Loucy (cell line): ENCODE data around the gene HASPIN.

Experiments used
- H2AFZ ChIP-seq: fragments of 200-600 bp; sonication (generic); 2 replicates; pipeline ENCODE4 v1.6.0; 2016; ENCODE audit warnings: antibody characterized with exemption, mild to moderate bottlenecking, low read length, moderate library complexity
- H3F3A ChIP-seq: fragments of 200-600 bp; 2 replicates; pipeline ENCODE4 v1.6.0; 2016; ENCODE audit warnings: antibody characterized with exemption, low read depth, mild to moderate bottlenecking
- H3K27me3 ChIP-seq: fragments of 200-600 bp; sonication (generic); 2 replicates; pipeline ENCODE4 v1.6.1; 2014; ENCODE audit warnings: low read length, mild to moderate bottlenecking; ENCODE audit not compliant: insufficient read depth, poor library complexity, severe bottlenecking
- H3K36me3 ChIP-seq: fragments of 200-600 bp; sonication (generic); 2 replicates; pipeline ENCODE4 v1.6.1; 2016; ENCODE audit warnings: low read length; ENCODE audit not compliant: insufficient read depth
- H3K4me1 ChIP-seq: fragments of 200-600 bp; sonication (generic); 2 replicates; pipeline ENCODE4 v1.5.1; 2014; ENCODE audit warnings: low read length, mild to moderate bottlenecking; ENCODE audit not compliant: insufficient read depth, poor library complexity, severe bottlenecking
- H3K4me2 ChIP-seq: fragments of 200-600 bp; sonication (generic); 2 replicates; pipeline ENCODE4 v1.6.0; 2014; ENCODE audit warnings: antibody characterized with exemption, low read length, low read depth, mild to moderate bottlenecking; ENCODE audit not compliant: poor library complexity, severe bottlenecking
- H3K4me3 ChIP-seq: fragments of 200-600 bp; sonication (generic); 2 replicates; pipeline ENCODE4 v1.5.1; 2014; ENCODE audit warnings: low read length, mild to moderate bottlenecking, mixed read lengths; ENCODE audit not compliant: poor library complexity, severe bottlenecking
- H3K79me2 ChIP-seq: fragments of 200-600 bp; sonication (generic); 2 replicates; pipeline ENCODE4 v1.6.1; 2014; ENCODE audit warnings: low read length; ENCODE audit not compliant: insufficient read depth
- H3K9ac ChIP-seq: fragments of 200-600 bp; sonication (generic); 2 replicates; pipeline ENCODE4 v1.6.0; 2014; ENCODE audit warnings: mild to moderate bottlenecking, low read depth, low read length, moderate library complexity; ENCODE audit not compliant: poor library complexity, severe bottlenecking
- H3K9me2 ChIP-seq: fragments of 200-600 bp; sonication (generic); replicated peaks from 2 replicates; pipeline ENCODE4 v1.6.1; 2016; ENCODE audit warnings: low read depth, low read length, mixed read lengths
- H3K9me3 ChIP-seq: fragments of 200-600 bp; sonication (generic); 2 replicates; pipeline ENCODE4 v1.6.1; 2014; ENCODE audit warnings: mild to moderate bottlenecking, antibody characterized with exemption, low read length, low read depth; ENCODE audit not compliant: insufficient read depth
- H4K20me1 ChIP-seq: fragments of 200-600 bp; sonication (generic); 2 replicates; pipeline ENCODE4 v1.6.0; 2014; ENCODE audit warnings: antibody characterized with exemption, low read length, mild to moderate bottlenecking; ENCODE audit not compliant: insufficient read depth, poor library complexity, severe bottlenecking
- CTCF ChIP-seq: fragments of 200-600 bp; sonication (generic); conservative IDR thresholded peaks from 2 replicates; pipeline ENCODE4 v1.5.1; 2014; ENCODE audit warnings: mild to moderate bottlenecking, antibody characterized with exemption, low read length
- EZH2phosphoT487 ChIP-seq: fragments of 200-600 bp; IDR thresholded peaks from 2 replicates; pipeline ENCODE4 v1.6.1; 2018; ENCODE audit warnings: antibody characterized with exemption, mild to moderate bottlenecking, moderate library complexity, borderline replicate concordance

Gene HASPIN

GRCh38 chr17:3715296-3715695 is 8.4 kb upstream of the HASPIN start:
- H2AFZ ChIP-seq = no peak overlapping the region
- no peaks in the 10 kb centered on the region for H3K27me3 ChIP-seq
- no peaks in the 10 kb centered on the region for H3K9me2 ChIP-seq
- peaks cover 23% of the 10 kb centered on the region; the same call in 1 of the 2 replicates for H3K36me3 ChIP-seq
- no peaks in the 10 kb centered on the region for H3K9me3 ChIP-seq
- no peaks in the 10 kb centered on the region for H4K20me1 ChIP-seq
- TF ChIP-seq EZH2phosphoT487 (no peak), CTCF (no peak)
- H3K4me2 ChIP-seq = no peak overlapping the region
- H3K4me1 ChIP-seq = peaks cover 67% of the 10 kb centered on the region
- peak overlapping the region; percentile 1 for H3K9ac ChIP-seq
- peaks cover 18% of the 10 kb centered on the region; the same call in 1 of the 2 replicates for H3F3A ChIP-seq
- H3K4me3 ChIP-seq = no peak overlapping the region
- H3K79me2 ChIP-seq = peaks cover 14% of the 10 kb centered on the region; the same call in 1 of the 2 replicates

GRCh38 chr17:3718201-3718600 is 5.5 kb upstream of the HASPIN start:
- H3K9ac ChIP-seq = no peak overlapping the region
- peaks cover 34% of the 10 kb centered on the region for H3K79me2 ChIP-seq
- H3K36me3 ChIP-seq = peaks cover 21% of the 10 kb centered on the region; the same call in 1 of the 2 replicates
- H3K4me2 ChIP-seq = peak overlapping the region; percentile 34
- no peaks in the 10 kb centered on the region for H3K27me3 ChIP-seq
- H2AFZ ChIP-seq = no peak overlapping the region
- no peaks in the 10 kb centered on the region for H4K20me1 ChIP-seq
- peaks cover 60% of the 10 kb centered on the region for H3K4me1 ChIP-seq
- H3K9me3 ChIP-seq = no peaks in the 10 kb centered on the region
- TF ChIP-seq EZH2phosphoT487 = no peak
- TF ChIP-seq CTCF = no peak
- H3F3A ChIP-seq = no peaks in the 10 kb centered on the region
- no peak overlapping the region for H3K4me3 ChIP-seq
- H3K9me2 ChIP-seq = no peaks in the 10 kb centered on the region

GRCh38 chr17:3719265-3719664 is 4.4 kb upstream of the HASPIN start:
- no peaks in the 10 kb centered on the region for H3K9me2 ChIP-seq
- no peaks in the 10 kb centered on the region for H3K27me3 ChIP-seq
- peak overlapping the region; percentile 49 for H3K9ac ChIP-seq
- H3K4me2 ChIP-seq = peak overlapping the region; percentile 79
- no peak overlapping the region for H3K4me3 ChIP-seq
- no peaks in the 10 kb centered on the region for H3F3A ChIP-seq
- H3K4me1 ChIP-seq = peaks cover 57% of the 10 kb centered on the region
- TF ChIP-seq EZH2phosphoT487 (no peak), CTCF (no peak)
- peaks cover 44% of the 10 kb centered on the region for H3K79me2 ChIP-seq
- no peak overlapping the region for H2AFZ ChIP-seq
- H4K20me1 ChIP-seq = peaks cover 3% of the 10 kb centered on the region
- H3K36me3 ChIP-seq = peaks cover 21% of the 10 kb centered on the region; the same call in 1 of the 2 replicates
- H3K9me3 ChIP-seq = no peaks in the 10 kb centered on the region
